GM12878 (cell line): ENCODE results near the gene MXD4.

Source experiments
- CEBPB ChIP-seq, 2 experiments: fragments of 150-350 bp in 1 of 2; IDR thresholded peaks; 2 replicates each; pipeline ENCODE4 v1.6.1; 2012 to 2014; ENCODE audit warnings: low read depth in 2 of 2, low read length in 2 of 2, borderline replicate concordance in 1 of 2, inconsistent platforms in 1 of 2
- EP300 ChIP-seq, 2 experiments: fragments of 150-350 bp in 1 of 2; IDR thresholded peaks; 2 replicates each; pipeline ENCODE4 v1.6.1; 2011 to 2012; ENCODE audit warnings: low read depth in 2 of 2, low read length in 2 of 2, borderline replicate concordance in 1 of 2, improper control_type of control experiment in 1 of 2, inconsistent platforms in 1 of 2; ENCODE audit not compliant: control insufficient read depth in 1 of 2
- ESRRA ChIP-seq: IDR thresholded peaks from 2 replicates; pipeline ENCODE4 v1.6.1; 2012; ENCODE audit warnings: mild to moderate bottlenecking, low read length, improper control_type of control experiment
- GABPA ChIP-seq: IDR thresholded peaks from 2 replicates; pipeline ENCODE4 v1.6.1; 2014; ENCODE audit warnings: antibody characterized with exemption, low read depth, mild to moderate bottlenecking, inconsistent platforms
- MXI1 ChIP-seq: fragments of 150-350 bp; IDR thresholded peaks from 2 replicates; pipeline ENCODE4 v1.6.1; 2011; ENCODE audit warnings: low read depth, mild to moderate bottlenecking, inconsistent platforms, low read length, improper control_type of control experiment
- NFIC ChIP-seq: IDR thresholded peaks from 2 replicates; pipeline ENCODE4 v1.6.1; 2012; ENCODE audit warnings: low read depth, mild to moderate bottlenecking, inconsistent platforms, low read length, moderate library complexity
- NFYA ChIP-seq: IDR thresholded peaks from 2 replicates; pipeline ENCODE4 v1.6.1; 2011; ENCODE audit warnings: low read depth, mild to moderate bottlenecking, low read length, improper control_type of control experiment, borderline replicate concordance
- NRF1 ChIP-seq: conservative IDR thresholded peaks from 2 replicates; pipeline ENCODE4 v1.6.1; 2011; ENCODE audit warnings: mild to moderate bottlenecking, low read depth, low read length, improper control_type of control experiment
- PBX3 ChIP-seq: IDR thresholded peaks from 2 replicates; pipeline ENCODE4 v1.6.1; 2011; ENCODE audit warnings: mild to moderate bottlenecking, low read depth, low read length, moderate library complexity; ENCODE audit not compliant: insufficient replicate concordance
- POLR2A ChIP-seq: IDR thresholded peaks from 2 replicates; pipeline ENCODE4 v1.6.1; 2011; ENCODE audit warnings: low read depth, mild to moderate bottlenecking, low read length
- TCF7 ChIP-seq: IDR thresholded peaks from 2 replicates; pipeline ENCODE4 v1.6.1; 2014; ENCODE audit warnings: antibody characterized with exemption, borderline replicate concordance
- USF2 ChIP-seq: IDR thresholded peaks from 2 replicates; pipeline ENCODE4 v1.6.1; 2011; ENCODE audit warnings: low read depth, low read length, improper control_type of control experiment, borderline replicate concordance
- TF ChIP-seq, protein P1 (sequence below), 3 experiments: IDR thresholded peaks in 2 of 3; conservative IDR thresholded peaks in 1 of 3; 2 replicates each; pipeline ENCODE4 v1.5.1; 2011; ENCODE audit warnings: low read depth in 3 of 3, low read length in 3 of 3, mild to moderate bottlenecking in 3 of 3, control low read depth in 2 of 3, moderate library complexity in 2 of 3, inconsistent platforms in 1 of 3, mixed read lengths in 1 of 3; ENCODE audit not compliant: control insufficient read depth in 2 of 3, insufficient read depth in 1 of 3; ENCODE audit errors: extremely low read depth in 1 of 3

DNA sequence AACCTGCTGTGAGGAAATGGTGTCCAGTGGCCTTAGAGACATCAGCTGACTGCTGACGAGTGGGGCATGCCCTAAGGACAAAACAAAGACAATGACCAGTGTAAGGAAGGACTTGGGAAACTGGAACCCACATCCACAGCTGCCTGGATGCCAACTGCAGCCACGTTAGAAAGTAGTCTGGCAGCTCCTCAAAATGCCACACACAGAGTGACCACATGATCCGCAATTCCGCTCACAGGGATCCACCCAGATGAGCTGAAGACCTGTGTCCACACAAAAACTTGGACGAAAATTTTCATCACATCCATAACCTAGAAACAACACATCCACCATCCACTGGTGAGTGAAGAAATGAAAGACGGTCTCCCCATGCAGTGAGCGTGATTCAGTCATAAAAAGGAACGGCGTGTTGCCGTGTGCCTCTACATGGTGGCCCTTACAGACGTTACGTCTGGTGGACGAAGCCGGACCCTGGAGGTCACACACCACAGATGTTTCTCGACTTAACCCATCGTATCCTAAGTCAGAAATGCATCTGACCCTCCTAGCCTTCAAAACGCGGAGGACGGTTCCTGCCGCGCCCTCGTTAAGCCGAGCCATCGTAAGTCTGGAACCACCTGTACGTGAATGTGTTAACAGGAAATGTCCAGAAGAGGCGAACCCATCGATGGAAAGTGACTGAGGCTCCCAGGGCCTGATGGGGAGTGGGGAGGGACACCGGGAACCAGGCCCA is 40.6 kb upstream of the MXD4 start:
- no peak for TF ChIP-seq USF2
- no peak for TF ChIP-seq NFYA
- TF ChIP-seq PBX3 = no peak
- no peak for TF ChIP-seq NRF1
- TF ChIP-seq POLR2A = no peak
- TF ChIP-seq, protein P1, sequence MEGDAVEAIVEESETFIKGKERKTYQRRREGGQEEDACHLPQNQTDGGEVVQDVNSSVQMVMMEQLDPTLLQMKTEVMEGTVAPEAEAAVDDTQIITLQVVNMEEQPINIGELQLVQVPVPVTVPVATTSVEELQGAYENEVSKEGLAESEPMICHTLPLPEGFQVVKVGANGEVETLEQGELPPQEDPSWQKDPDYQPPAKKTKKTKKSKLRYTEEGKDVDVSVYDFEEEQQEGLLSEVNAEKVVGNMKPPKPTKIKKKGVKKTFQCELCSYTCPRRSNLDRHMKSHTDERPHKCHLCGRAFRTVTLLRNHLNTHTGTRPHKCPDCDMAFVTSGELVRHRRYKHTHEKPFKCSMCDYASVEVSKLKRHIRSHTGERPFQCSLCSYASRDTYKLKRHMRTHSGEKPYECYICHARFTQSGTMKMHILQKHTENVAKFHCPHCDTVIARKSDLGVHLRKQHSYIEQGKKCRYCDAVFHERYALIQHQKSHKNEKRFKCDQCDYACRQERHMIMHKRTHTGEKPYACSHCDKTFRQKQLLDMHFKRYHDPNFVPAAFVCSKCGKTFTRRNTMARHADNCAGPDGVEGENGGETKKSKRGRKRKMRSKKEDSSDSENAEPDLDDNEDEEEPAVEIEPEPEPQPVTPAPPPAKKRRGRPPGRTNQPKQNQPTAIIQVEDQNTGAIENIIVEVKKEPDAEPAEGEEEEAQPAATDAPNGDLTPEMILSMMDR (IDR thresholded peaks at IDR 0.05 in 2 of 3, conservative IDR thresholded peaks at IDR 0.05 in 1 of 3; ENCODE audit: control insufficient read depth in 2 of 3, extremely low read depth in 1 of 3, insufficient read depth in 1 of 3, low read depth in 3 of 3, low read length in 3 of 3) = no peak
- TF ChIP-seq ESRRA = no peak
- no peak for TF ChIP-seq CEBPB (IDR thresholded peaks at IDR 0.05; ENCODE audit: borderline replicate concordance in 1 of 2, low read depth in 2 of 2, low read length in 2 of 2)
- no peak for TF ChIP-seq GABPA
- no peak for TF ChIP-seq MXI1
- no peak for TF ChIP-seq EP300 (IDR thresholded peaks at IDR 0.05; ENCODE audit: borderline replicate concordance in 1 of 2, control insufficient read depth in 1 of 2, low read depth in 2 of 2, low read length in 2 of 2)
- no peak for TF ChIP-seq TCF7
- TF ChIP-seq NFIC = no peak
